GM12865 (cell line): Measurements from ENCODE around the gene CENPS.

Source experiments
- DNase-seq: peaks from one replicate; pipeline ENCODE4 v3.0.0; 2010; ENCODE audit warnings: low read depth
- H3K4me3 ChIP-seq: 2 replicates; pipeline ENCODE4 v1.5.1; 2011; ENCODE audit warnings: mild to moderate bottlenecking, low read depth, low read length, control low read depth
- TF ChIP-seq, protein P1 (sequence below): IDR thresholded peaks from 2 replicates; pipeline ENCODE4 v1.5.1; 2011; ENCODE audit warnings: low read length, control low read depth, low read depth, inconsistent platforms; ENCODE audit not compliant: insufficient read depth; ENCODE audit errors: missing control alignments

CENPS gene

GRCh38 chr1:10432910-10433700 is 2.9 kb downstream of the CENPS start:
- no peak overlapping the region for H3K4me3 ChIP-seq
- no peak for DNase-seq
- TF ChIP-seq, protein P1, sequence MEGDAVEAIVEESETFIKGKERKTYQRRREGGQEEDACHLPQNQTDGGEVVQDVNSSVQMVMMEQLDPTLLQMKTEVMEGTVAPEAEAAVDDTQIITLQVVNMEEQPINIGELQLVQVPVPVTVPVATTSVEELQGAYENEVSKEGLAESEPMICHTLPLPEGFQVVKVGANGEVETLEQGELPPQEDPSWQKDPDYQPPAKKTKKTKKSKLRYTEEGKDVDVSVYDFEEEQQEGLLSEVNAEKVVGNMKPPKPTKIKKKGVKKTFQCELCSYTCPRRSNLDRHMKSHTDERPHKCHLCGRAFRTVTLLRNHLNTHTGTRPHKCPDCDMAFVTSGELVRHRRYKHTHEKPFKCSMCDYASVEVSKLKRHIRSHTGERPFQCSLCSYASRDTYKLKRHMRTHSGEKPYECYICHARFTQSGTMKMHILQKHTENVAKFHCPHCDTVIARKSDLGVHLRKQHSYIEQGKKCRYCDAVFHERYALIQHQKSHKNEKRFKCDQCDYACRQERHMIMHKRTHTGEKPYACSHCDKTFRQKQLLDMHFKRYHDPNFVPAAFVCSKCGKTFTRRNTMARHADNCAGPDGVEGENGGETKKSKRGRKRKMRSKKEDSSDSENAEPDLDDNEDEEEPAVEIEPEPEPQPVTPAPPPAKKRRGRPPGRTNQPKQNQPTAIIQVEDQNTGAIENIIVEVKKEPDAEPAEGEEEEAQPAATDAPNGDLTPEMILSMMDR = no peak

DNA sequence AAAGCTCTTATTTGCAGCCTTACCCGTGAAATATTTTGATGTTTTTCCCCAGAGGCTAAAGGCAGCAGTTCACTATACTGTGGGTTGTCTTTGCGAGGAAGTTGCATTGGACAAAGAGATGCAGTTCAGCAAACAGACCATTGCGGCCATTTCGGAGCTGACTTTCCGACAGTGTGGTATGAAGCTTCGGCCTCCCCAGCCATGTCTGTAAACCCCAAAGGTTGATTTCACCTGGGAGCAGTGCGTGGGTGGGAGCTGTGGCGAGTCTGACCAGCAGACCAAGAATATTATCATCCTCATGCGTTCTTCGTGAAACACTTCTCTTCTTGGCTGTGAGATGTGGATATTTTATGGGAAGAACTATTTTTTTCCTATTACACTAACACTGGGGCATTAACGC is 3.6 kb downstream of the CENPS start:
- no peak overlapping the region for H3K4me3 ChIP-seq
- peak; percentile 25 for DNase-seq
- TF ChIP-seq, protein P1 = no peak

DNA sequence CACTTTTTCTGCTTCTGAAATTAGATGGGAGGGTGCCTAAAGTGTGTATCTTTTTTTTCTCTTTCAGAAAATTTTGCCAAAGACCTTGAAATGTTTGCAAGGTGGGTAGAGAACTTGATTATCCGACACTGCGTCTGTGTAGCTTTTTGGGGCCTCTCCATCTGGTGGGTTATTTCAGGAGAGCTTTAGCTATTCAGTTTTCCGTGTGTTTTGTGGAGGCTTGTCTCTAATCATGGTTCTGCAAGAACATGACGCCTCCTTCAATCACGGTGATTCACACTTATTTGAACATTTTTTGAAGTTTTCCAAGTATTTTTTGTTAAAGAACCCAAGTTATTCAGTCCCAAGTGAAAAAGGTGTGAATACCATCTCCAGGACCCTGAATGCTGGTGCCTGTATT is 4.4 kb downstream of the CENPS start:
- TF ChIP-seq, protein P1 = no peak
- no peak for DNase-seq
- H3K4me3 ChIP-seq = no peak overlapping the region

- no peak for DNase-seq
These were observed 6.8 kb downstream of the CENPS start for GRCh38 chr1:10437052-10437451.

GRCh38 chr1:10438677-10439163 is 8.5 kb downstream of the CENPS start:
- no peak overlapping the region for H3K4me3 ChIP-seq
- no peak for DNase-seq
- TF ChIP-seq, protein P1 = no peak

More at GRCh38 chr1:10437052-10437451, 6.8 kb downstream of the CENPS start:
- no peak overlapping the region for H3K4me3 ChIP-seq
- TF ChIP-seq, protein P1 = no peak

DNA sequence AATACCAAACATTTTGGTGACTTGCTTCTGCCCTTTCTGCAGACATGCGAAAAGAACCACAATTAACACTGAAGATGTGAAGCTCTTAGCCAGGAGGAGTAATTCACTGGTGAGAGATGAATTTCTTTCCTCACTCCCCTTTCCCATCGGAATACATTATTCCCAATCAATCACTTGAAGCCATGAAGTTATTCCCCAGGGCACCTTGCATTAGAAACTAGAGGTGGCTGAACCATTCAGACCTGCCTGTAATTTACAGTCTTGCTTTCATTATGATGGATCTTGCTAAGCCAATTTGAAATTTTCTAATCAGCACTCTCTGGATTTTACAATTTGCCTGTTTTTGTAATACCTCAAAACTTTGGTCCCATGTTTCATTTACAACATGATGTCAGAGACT is 10.1 kb downstream of the CENPS start:
- TF ChIP-seq, protein P1 = no peak
- no peak overlapping the region for H3K4me3 ChIP-seq
- no peak for DNase-seq
